ENCODE measurements around the gene PHB1.
"Not testable (repeated sequence)": the region's sequence is repeated elsewhere in the genome, so short reads cannot be mapped to it uniquely, and the experiment has no call there.

The PHB1 gene

GRCh38 chr17:49370971-49371834 is 43.5 kb downstream of the PHB1 start:
- TF ChIP-seq CTCF (IDR thresholded peaks at IDR 0.05), result no peak
- intact Hi-C loops (cut with DNase I; ENCODE audit: low total_unique reads), result no loop called here
- H3K27ac ChIP-seq, result no peak overlapping the region
- H3K36me3 ChIP-seq, result no peaks in the 10 kb centered on the region
- H3K4me3 ChIP-seq, result no peak overlapping the region
- DNase-seq, result no peak
- H3K27me3 ChIP-seq, result no peaks in the 10 kb centered on the region
- H3K9me3 ChIP-seq, result no peaks in the 10 kb centered on the region
- H3K4me1 ChIP-seq, result no peaks in the 10 kb centered on the region

- no peaks in the 10 kb centered on the region for H3K27me3 ChIP-seq
- intact Hi-C loops (cut with DNase I; ENCODE audit: low total_unique reads), result no loop called here
- TF ChIP-seq CTCF (IDR thresholded peaks at IDR 0.05), result no peak
- no peak overlapping the region for H3K27ac ChIP-seq
- H3K36me3 ChIP-seq, result no peaks in the 10 kb centered on the region
- no peak for DNase-seq
- H3K9me3 ChIP-seq, result no peaks in the 10 kb centered on the region
- H3K4me1 ChIP-seq, result no peaks in the 10 kb centered on the region
- no peak overlapping the region for H3K4me3 ChIP-seq
Measured at GRCh38 chr17:49369760-49370159, 44.9 kb downstream of the PHB1 start.

- TF ChIP-seq CTCF (IDR thresholded peaks at IDR 0.05), result no peak
- DNase-seq, result no peak
- Histone ChIP-seq H3K9me3 (no peaks in the 10 kb centered on the region), H3K27me3 (no peaks in the 10 kb centered on the region), H3K4me3 (no peak overlapping the region), H3K36me3 (no peaks in the 10 kb centered on the region), H3K4me1 (no peaks in the 10 kb centered on the region), H3K27ac (no peak overlapping the region)
- intact Hi-C loops (cut with DNase I; ENCODE audit: low total_unique reads), result no loop called here
Measured at GRCh38 chr17:49369089-49369488, 45.6 kb downstream of the PHB1 start.

GRCh38 chr17:49365667-49366066 is 49.0 kb downstream of the PHB1 start:
- Histone ChIP-seq H3K9me3 (no peaks in the 10 kb centered on the region), H3K4me3 (no peak overlapping the region), H3K4me1 (peaks cover 0 to 6% (median 5%) of the 10 kb centered on the region in 4 donors), H3K36me3 (no peaks in the 10 kb centered on the region), H3K27me3 (no peaks in the 10 kb centered on the region), H3K27ac (no peak overlapping the region)
- intact Hi-C loops (cut with DNase I; ENCODE audit: low total_unique reads), result no loop called here
- DNase-seq, result no peak
- no peak for TF ChIP-seq CTCF (IDR thresholded peaks at IDR 0.05)

- DNase-seq; H3K9me3 ChIP-seq; intact Hi-C loops (cut with DNase I; ENCODE audit: low total_unique reads); H3K36me3 ChIP-seq; H3K27ac ChIP-seq; H3K27me3 ChIP-seq; H3K4me3 ChIP-seq: not testable (repeated sequence)
- peaks cover 0 to 12% (median 9%) of the 10 kb centered on the region in 4 donors for H3K4me1 ChIP-seq
Measured at GRCh38 chr17:49365126-49365525, 49.6 kb downstream of the PHB1 start.

- Histone ChIP-seq H3K9me3 (no peaks in the 10 kb centered on the region), H3K27me3 (no peaks in the 10 kb centered on the region), H3K27ac (no peak overlapping the region), H3K4me3 (no peak overlapping the region), H3K36me3 (no peaks in the 10 kb centered on the region), H3K4me1 (peaks cover 0 to 20% (median 11%) of the 10 kb centered on the region in 4 donors)
- no peak for DNase-seq
- no peak for TF ChIP-seq CTCF (IDR thresholded peaks at IDR 0.05)
- intact Hi-C loops (cut with DNase I; ENCODE audit: low total_unique reads), result no loop called here
Measured at GRCh38 chr17:49364119-49364518, 50.6 kb downstream of the PHB1 start.
